Mesendoderm (in vitro differentiated cells): Measurements from ENCODE around the gene PDE11A.

Experiments
- DNase-seq: peaks from one replicate; pipeline ENCODE4 v3.0.0; 2013
- H2AK5ac ChIP-seq: 2 replicates; pipeline ENCODE4 v1.6.1; 2013; ENCODE audit warnings: low read length, inconsistent platforms
- H2BK120ac ChIP-seq: 2 replicates; pipeline ENCODE4 v1.6.1; 2013; ENCODE audit warnings: low read depth, mild to moderate bottlenecking, low read length, moderate library complexity, mixed read lengths
- H2BK15ac ChIP-seq: replicated peaks from 2 replicates; pipeline ENCODE4 v1.6.1; 2013; ENCODE audit warnings: low read depth, mild to moderate bottlenecking, moderate library complexity
- H2BK5ac ChIP-seq: 2 replicates; pipeline ENCODE4 v1.6.1; 2013; ENCODE audit warnings: low read length, inconsistent platforms
- H3K18ac ChIP-seq: 2 replicates; pipeline ENCODE4 v1.6.1; 2013; ENCODE audit warnings: mild to moderate bottlenecking, low read length, mixed read lengths
- H3K23ac ChIP-seq: one replicate; pipeline ENCODE4 v1.6.1; 2013; ENCODE audit warnings: low read length
- H3K27ac ChIP-seq: 2 replicates; pipeline ENCODE4 v1.5.1; 2013; ENCODE audit warnings: low read depth, mild to moderate bottlenecking, inconsistent platforms, low read length, moderate library complexity
- H3K27me3 ChIP-seq: 2 replicates; pipeline ENCODE4 v1.6.1; 2013; ENCODE audit warnings: low read length, control low read depth, mild to moderate bottlenecking, inconsistent platforms; ENCODE audit not compliant: insufficient read depth, poor library complexity
- H3K36me3 ChIP-seq: 2 replicates; pipeline ENCODE4 v1.6.1; 2013; ENCODE audit warnings: low read length, inconsistent platforms; ENCODE audit not compliant: control insufficient read depth, insufficient read depth
- H3K4ac ChIP-seq: one replicate; pipeline ENCODE4 v1.6.1; 2013; ENCODE audit warnings: low read depth, mild to moderate bottlenecking, low read length, moderate library complexity
- H3K4me1 ChIP-seq: 2 replicates; pipeline ENCODE4 v1.6.1; 2013; ENCODE audit warnings: low read depth, low read length, inconsistent platforms; ENCODE audit not compliant: control insufficient read depth
- H3K4me2 ChIP-seq: 2 replicates; pipeline ENCODE4 v1.6.1; 2013; ENCODE audit warnings: low read length
- H3K4me3 ChIP-seq: 2 replicates; pipeline ENCODE4 v1.5.1; 2013; ENCODE audit warnings: mild to moderate bottlenecking, low read length
- H3K56ac ChIP-seq: one replicate; pipeline ENCODE4 v1.6.1; 2013; ENCODE audit warnings: low read length
- H3K79me1 ChIP-seq: 2 replicates; pipeline ENCODE4 v1.6.1; 2013; ENCODE audit warnings: low read length, inconsistent platforms
- H3K79me2 ChIP-seq: 2 replicates; pipeline ENCODE4 v1.6.1; 2013; ENCODE audit warnings: mild to moderate bottlenecking, low read length; ENCODE audit not compliant: control insufficient read depth, insufficient read depth
- H3K9ac ChIP-seq: 2 replicates; pipeline ENCODE4 v1.6.1; 2013; ENCODE audit warnings: low read length, inconsistent platforms
- H4K5ac ChIP-seq: one replicate; pipeline ENCODE4 v1.6.1; 2013; ENCODE audit warnings: low read length
- H4K8ac ChIP-seq: one replicate; pipeline ENCODE4 v1.6.1; 2013; ENCODE audit warnings: low read depth, mild to moderate bottlenecking, control low read depth, low read length, moderate library complexity
- WGBS: extraction: QIAGEN DNeasy Blood & Tissue Kit; methylation state at CpG from one replicate; pipeline ENCODE4 v1.1.7; 2013; ENCODE audit warnings: low lambda C conversion rate, missing lambda C conversion rate; ENCODE audit not compliant: insufficient coverage; ENCODE audit errors: extremely low coverage; 5-methylcytosine and 5-hydroxymethylcytosine counted together

Gene PDE11A

DNA sequence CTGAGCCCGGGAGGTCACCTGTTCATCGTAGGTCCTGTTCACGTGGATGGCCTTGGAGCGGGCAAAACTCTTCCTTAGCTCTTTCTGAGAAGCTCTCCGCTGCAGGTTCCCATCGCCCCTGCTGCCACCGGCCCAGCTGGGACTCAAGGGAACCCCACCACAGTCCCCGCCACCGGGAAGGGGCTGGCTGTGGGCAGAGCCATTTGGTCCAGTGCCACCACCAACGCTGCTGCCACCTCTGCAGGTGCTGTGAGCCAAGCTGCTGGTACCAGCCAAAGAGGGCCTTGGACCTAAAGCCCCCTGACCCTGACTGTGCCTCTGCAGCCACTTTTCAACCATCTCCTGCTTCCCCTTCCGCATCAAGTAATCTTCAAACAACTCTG lies 586 bp downstream of the PDE11A start:
- Histone ChIP-seq H3K27ac (no peak overlapping the region), H3K23ac (no peak overlapping the region), H2AK5ac (no peak overlapping the region), H3K36me3 (no peaks in the 10 kb centered on the region), H3K4me1 (no peaks in the 10 kb centered on the region), H3K79me1 (no peaks in the 10 kb centered on the region), H3K56ac (no peak overlapping the region), H4K8ac (no peak overlapping the region), H4K5ac (no peak overlapping the region), H3K9ac (no peak overlapping the region), H3K18ac (no peak overlapping the region), H3K4ac (no peak overlapping the region), H2BK15ac (no peak overlapping the region), H3K4me2 (no peak overlapping the region), H3K27me3 (no peaks in the 10 kb centered on the region), H3K79me2 (no peaks in the 10 kb centered on the region), H2BK5ac (no peak overlapping the region), H3K4me3 (no peak overlapping the region), H2BK120ac (no peak overlapping the region)
- no CpG with 5 or more reads among the region's 11 CpGs for WGBS
- no peak for DNase-seq

DNA sequence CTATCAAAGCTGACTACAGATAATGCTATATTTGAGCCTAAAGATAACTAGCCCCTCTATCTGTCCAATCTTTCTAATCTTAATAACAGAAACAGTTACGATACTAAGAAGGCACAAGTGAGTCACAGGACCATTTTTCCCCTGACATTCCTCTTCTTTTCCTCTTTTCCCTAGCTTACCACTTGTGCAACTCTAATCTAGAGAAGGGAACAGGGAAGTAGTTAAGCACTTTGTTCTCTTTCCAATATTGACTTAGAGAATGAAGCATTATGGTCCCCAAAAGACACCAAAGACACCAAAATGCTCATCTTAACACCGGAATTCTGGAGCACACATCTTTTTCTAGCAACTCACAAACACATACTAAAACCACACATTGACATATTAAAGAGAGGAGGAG lies 1.8 kb downstream of the PDE11A start:
- Histone ChIP-seq H3K18ac (no peak overlapping the region), H3K4me3 (no peak overlapping the region), H3K56ac (no peak overlapping the region), H2BK5ac (no peak overlapping the region), H2AK5ac (no peak overlapping the region), H4K5ac (no peak overlapping the region), H4K8ac (no peak overlapping the region), H2BK120ac (no peak overlapping the region), H3K4me2 (no peak overlapping the region), H3K79me1 (no peaks in the 10 kb centered on the region), H3K4ac (no peak overlapping the region), H3K4me1 (no peaks in the 10 kb centered on the region), H3K79me2 (no peaks in the 10 kb centered on the region), H3K27me3 (no peaks in the 10 kb centered on the region), H3K27ac (no peak overlapping the region), H3K36me3 (no peaks in the 10 kb centered on the region), H3K9ac (no peak overlapping the region), H2BK15ac (no peak overlapping the region), H3K23ac (no peak overlapping the region)
- DNase-seq, result no peak
- WGBS, result no CpG with 5 or more reads among the region's 2 CpGs

DNA sequence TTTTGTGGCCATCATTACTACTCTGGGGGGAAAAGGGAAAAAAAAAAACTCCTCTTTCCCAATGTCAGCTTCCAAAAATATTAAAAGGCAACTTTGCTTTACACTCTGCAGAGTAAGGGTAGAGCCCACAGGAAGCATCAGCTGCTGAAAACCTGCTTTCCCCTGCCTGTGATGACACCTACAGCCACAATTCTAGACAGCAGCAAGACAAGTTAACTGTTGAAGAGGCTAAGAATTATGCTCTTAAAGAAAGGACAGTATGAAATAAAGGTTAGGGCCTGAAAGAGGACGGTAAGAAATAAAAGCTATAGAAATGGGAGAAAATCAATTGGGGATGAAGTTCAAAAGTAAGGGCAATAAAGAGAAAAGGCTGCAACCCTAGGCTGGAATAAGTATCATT lies 3.0 kb downstream of the PDE11A start:
- no peak overlapping the region for H3K9ac ChIP-seq
- peak; percentile 13 for DNase-seq
- no peak overlapping the region for H2BK120ac ChIP-seq
- H3K79me1 ChIP-seq, result no peaks in the 10 kb centered on the region
- WGBS, result no CpG with 5 or more reads among the region's 1 CpG
- H3K79me2 ChIP-seq, result no peaks in the 10 kb centered on the region
- H3K36me3 ChIP-seq, result no peaks in the 10 kb centered on the region
- H3K4ac ChIP-seq, result no peak overlapping the region
- H2BK15ac ChIP-seq, result no peak overlapping the region
- H2AK5ac ChIP-seq, result no peak overlapping the region
- H2BK5ac ChIP-seq, result no peak overlapping the region
- no peaks in the 10 kb centered on the region for H3K27me3 ChIP-seq
- no peak overlapping the region for H3K4me3 ChIP-seq
- no peak overlapping the region for H3K4me2 ChIP-seq
- no peak overlapping the region for H3K27ac ChIP-seq
- no peak overlapping the region for H3K18ac ChIP-seq
- no peak overlapping the region for H4K8ac ChIP-seq
- H3K4me1 ChIP-seq, result no peaks in the 10 kb centered on the region
- H4K5ac ChIP-seq, result no peak overlapping the region
- H3K56ac ChIP-seq, result no peak overlapping the region
- no peak overlapping the region for H3K23ac ChIP-seq

DNA sequence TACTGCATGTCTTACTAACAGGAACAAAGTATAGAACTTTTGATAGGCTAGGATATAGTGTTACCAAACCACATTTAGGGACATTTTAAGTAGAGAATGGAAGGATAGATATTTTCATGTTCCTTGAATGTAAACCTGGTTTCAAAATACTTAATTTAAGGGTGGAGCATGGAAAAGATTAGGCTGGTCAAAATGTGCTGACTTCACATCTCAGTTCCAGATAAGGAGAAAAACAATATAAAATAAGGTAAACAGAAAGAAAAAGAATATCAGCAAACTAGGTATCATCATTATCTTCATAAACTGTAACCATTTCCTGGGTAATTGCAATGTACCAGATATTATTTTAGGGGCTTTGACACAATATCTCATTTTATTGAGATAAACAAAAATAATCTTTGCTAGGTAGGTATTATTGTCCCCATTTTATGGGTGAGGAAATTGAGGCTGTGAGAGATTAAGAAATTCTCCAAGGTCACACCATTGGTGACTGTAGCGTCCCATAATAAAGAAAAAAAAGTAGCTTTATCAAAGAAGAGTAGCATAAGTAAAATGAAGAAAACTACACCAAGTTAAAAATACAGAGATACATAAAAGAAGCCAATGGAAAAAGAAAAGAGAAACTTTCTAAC lies 3.6 kb downstream of the PDE11A start:
- Histone ChIP-seq H2AK5ac (no peak overlapping the region), H3K4ac (no peak overlapping the region), H3K36me3 (no peaks in the 10 kb centered on the region), H3K56ac (no peak overlapping the region), H3K18ac (no peak overlapping the region), H2BK15ac (no peak overlapping the region), H3K4me1 (no peaks in the 10 kb centered on the region), H3K9ac (no peak overlapping the region), H3K23ac (no peak overlapping the region), H4K5ac (no peak overlapping the region), H3K27ac (no peak overlapping the region), H2BK120ac (no peak overlapping the region), H2BK5ac (no peak overlapping the region), H3K4me2 (no peak overlapping the region), H4K8ac (no peak overlapping the region), H3K4me3 (no peak overlapping the region), H3K27me3 (no peaks in the 10 kb centered on the region), H3K79me1 (no peaks in the 10 kb centered on the region), H3K79me2 (no peaks in the 10 kb centered on the region)
- DNase-seq, result no peak
- no CpG with 5 or more reads among the region's 1 CpG for WGBS

DNA sequence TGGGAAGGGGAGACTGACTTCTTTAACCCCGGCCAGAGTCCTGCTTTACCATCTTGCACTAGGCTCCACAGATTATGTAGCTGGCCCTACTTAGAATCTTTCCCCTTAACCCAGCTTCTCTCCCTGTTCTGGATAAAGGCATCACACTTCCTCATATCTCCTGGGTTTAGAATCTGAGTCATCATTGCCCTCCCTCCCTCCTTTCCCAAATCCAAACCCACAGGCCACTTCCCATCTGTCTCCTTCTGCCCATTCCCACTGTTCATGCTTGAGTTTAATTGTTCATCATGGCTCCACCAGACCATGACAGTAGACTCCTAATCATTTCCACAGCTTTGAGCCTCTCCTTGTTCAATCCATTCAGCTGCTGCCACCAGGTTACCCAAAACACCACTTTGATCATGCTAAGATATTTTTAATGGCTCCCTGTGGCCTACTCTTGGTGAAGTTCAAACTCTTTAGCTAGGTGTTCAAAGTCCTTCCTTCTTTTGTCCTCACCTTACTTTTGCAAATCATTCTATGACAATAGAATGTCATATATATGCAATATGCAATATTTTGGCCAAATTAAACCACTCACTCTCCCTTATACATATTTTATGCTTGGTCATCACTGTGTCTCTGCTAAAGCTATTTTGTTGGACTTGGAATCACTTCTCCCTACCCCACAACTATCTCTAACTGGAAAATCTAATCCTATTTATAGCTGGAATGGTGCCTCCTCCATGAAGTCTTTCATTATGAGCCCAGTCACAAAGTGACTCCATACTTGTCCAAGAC lies 5.5 kb downstream of the PDE11A start:
- Histone ChIP-seq H3K27ac (no peak overlapping the region), H2AK5ac (no peak overlapping the region), H3K4me1 (no peaks in the 10 kb centered on the region), H2BK5ac (no peak overlapping the region), H2BK120ac (no peak overlapping the region), H3K56ac (no peak overlapping the region), H4K5ac (no peak overlapping the region), H3K79me1 (no peaks in the 10 kb centered on the region), H3K9ac (no peak overlapping the region), H3K4me2 (no peak overlapping the region), H3K27me3 (no peaks in the 10 kb centered on the region), H3K36me3 (no peaks in the 10 kb centered on the region), H3K18ac (no peak overlapping the region), H3K79me2 (no peaks in the 10 kb centered on the region), H3K4ac (no peak overlapping the region), H3K23ac (no peak overlapping the region), H2BK15ac (no peak overlapping the region), H3K4me3 (no peak overlapping the region), H4K8ac (no peak overlapping the region)
- WGBS, result no CpG with 5 or more reads among the region's 1 CpG
- DNase-seq, result no peak
